Nephron progenitor cell (in vitro differentiated cells): ENCODE data around the gene ADAMTS16.

Experiments
- DNase-seq: peaks from one replicate; pipeline ENCODE4 v3.0.0; 2021
- H3K27ac Mint-ChIP-seq: 2 replicates; pipeline ENCODE4 v1.8.0; 2021; ENCODE audit warnings: mild to moderate bottlenecking, moderate library complexity, mixed read lengths
- H3K27me3 Mint-ChIP-seq: 2 replicates; pipeline ENCODE4 v1.8.0; 2021; ENCODE audit warnings: mild to moderate bottlenecking, low read depth, mixed read lengths; ENCODE audit not compliant: poor library complexity
- H3K36me3 Mint-ChIP-seq: 2 replicates; pipeline ENCODE4 v1.8.0; 2021; ENCODE audit warnings: low read depth, mixed read lengths
- H3K4me1 Mint-ChIP-seq: 2 replicates; pipeline ENCODE4 v1.8.0; 2021; ENCODE audit warnings: mixed read lengths
- H3K4me3 Mint-ChIP-seq: 2 replicates; pipeline ENCODE4 v1.8.0; 2021; ENCODE audit warnings: mild to moderate bottlenecking, moderate library complexity, mixed read lengths
- H3K9me3 Mint-ChIP-seq: 2 replicates; pipeline ENCODE4 v1.8.0; 2021; ENCODE audit warnings: mild to moderate bottlenecking, moderate library complexity, mixed read lengths
- TF ChIP-seq, protein P1 (sequence below): fragments of 200-600 bp; sonication (generic); IDR thresholded peaks from 2 replicates; pipeline ENCODE4 v1.5.0; 2021; ENCODE audit warnings: antibody characterized with exemption

The ADAMTS16 gene

GRCh38 chr5:5178580-5178979, 38.5 kb downstream of the ADAMTS16 start:
- no peak for DNase-seq
- Mint-ChIP-seq H3K27me3 (peaks cover 47% of the 10 kb centered on the region), H3K27ac (no peak overlapping the region), H3K9me3 (peaks cover 13% of the 10 kb centered on the region), H3K36me3 (peaks cover 8% of the 10 kb centered on the region), H3K4me1 (peaks cover 9% of the 10 kb centered on the region), H3K4me3 (no peak overlapping the region)
- TF ChIP-seq, protein P1, sequence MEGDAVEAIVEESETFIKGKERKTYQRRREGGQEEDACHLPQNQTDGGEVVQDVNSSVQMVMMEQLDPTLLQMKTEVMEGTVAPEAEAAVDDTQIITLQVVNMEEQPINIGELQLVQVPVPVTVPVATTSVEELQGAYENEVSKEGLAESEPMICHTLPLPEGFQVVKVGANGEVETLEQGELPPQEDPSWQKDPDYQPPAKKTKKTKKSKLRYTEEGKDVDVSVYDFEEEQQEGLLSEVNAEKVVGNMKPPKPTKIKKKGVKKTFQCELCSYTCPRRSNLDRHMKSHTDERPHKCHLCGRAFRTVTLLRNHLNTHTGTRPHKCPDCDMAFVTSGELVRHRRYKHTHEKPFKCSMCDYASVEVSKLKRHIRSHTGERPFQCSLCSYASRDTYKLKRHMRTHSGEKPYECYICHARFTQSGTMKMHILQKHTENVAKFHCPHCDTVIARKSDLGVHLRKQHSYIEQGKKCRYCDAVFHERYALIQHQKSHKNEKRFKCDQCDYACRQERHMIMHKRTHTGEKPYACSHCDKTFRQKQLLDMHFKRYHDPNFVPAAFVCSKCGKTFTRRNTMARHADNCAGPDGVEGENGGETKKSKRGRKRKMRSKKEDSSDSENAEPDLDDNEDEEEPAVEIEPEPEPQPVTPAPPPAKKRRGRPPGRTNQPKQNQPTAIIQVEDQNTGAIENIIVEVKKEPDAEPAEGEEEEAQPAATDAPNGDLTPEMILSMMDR, result no peak

GRCh38 chr5:5179079-5179478, 38.9 kb downstream of the ADAMTS16 start:
- Mint-ChIP-seq H3K27ac (no peak overlapping the region), H3K4me3 (no peak overlapping the region), H3K36me3 (peaks cover 7% of the 10 kb centered on the region), H3K4me1 (peaks cover 10% of the 10 kb centered on the region), H3K9me3 (peaks cover 9% of the 10 kb centered on the region), H3K27me3 (peaks cover 52% of the 10 kb centered on the region)
- TF ChIP-seq, protein P1, result no peak
- no peak for DNase-seq

DNA sequence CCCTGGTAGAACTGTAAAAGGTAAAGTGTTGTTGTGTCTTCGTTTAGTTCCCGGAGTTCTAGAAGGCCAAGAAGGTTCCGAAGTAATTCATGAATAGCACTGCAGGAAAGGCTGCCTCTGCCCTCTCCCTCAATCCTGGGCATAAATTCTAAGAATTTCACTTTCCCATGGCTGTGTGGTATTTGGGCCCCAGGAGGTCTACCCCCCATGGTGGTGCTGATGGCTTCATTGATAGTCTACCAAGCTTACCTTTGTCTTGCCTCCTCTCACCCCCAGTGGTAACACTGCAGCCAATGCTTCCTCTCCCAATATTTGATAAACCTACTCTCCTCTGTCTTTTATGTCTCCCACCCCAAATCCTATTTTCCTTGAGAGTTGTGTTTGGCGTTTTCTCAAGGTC, 39.5 kb downstream of the ADAMTS16 start:
- Mint-ChIP-seq H3K4me1 (peaks cover 10% of the 10 kb centered on the region), H3K9me3 (peaks cover 4% of the 10 kb centered on the region), H3K36me3 (peaks cover 1% of the 10 kb centered on the region), H3K4me3 (no peak overlapping the region), H3K27me3 (peaks cover 52% of the 10 kb centered on the region), H3K27ac (no peak overlapping the region)
- no peak for DNase-seq
- TF ChIP-seq, protein P1, result no peak

DNA sequence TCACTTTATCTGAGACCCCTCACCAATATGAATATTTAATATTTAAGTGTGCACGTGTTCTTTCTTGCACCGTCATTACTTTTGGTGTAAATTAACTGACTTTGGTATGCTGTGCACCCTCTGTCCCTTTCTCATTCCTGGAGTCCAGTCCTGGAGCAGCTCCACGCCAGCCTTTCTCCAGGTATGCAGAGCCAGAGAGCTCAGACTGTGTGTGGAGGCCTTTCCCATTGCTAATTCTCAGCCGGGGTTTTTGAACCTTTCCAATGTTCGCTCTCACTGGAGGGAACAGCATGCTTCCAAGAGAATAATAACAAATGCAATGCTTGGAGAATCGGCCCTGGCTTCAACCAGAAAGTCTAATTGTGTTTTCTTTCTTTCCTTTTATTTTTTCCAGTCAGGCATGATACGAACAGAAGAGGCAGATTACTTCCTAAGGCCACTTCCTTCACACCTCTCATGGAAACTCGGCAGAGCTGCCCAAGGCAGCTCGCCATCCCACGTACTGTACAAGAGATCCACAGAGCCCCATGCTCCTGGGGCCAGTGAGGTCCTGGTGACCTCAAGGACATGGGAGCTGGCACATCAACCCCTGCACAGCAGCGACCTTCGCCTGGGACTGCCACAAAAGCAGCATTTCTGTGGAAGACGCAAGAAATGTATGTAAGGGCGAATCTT, 41.7 kb downstream of the ADAMTS16 start:
- Mint-ChIP-seq H3K27ac (no peak overlapping the region), H3K9me3 (no peaks in the 10 kb centered on the region), H3K4me3 (no peak overlapping the region), H3K36me3 (no peaks in the 10 kb centered on the region), H3K4me1 (peaks cover 10% of the 10 kb centered on the region), H3K27me3 (peaks cover 57% of the 10 kb centered on the region)
- no peak for DNase-seq
- TF ChIP-seq, protein P1, result no peak

GRCh38 chr5:5182508-5183188, 42.5 kb downstream of the ADAMTS16 start:
- Mint-ChIP-seq H3K36me3 (no peaks in the 10 kb centered on the region), H3K27me3 (peaks cover 49% of the 10 kb centered on the region), H3K9me3 (no peaks in the 10 kb centered on the region), H3K27ac (no peak overlapping the region), H3K4me3 (peak overlapping the region; percentile 45), H3K4me1 (peaks cover 10% of the 10 kb centered on the region)
- TF ChIP-seq, protein P1, result no peak
- no peak for DNase-seq
